HG03354 (cell line): ENCODE measurements around the gene FAM131A.
A peak's percentile ranks its signal among the peaks of the same experiment; 100 is the strongest.

ENCODE experiments used
- ATAC-seq: cut with Tn5 transposase; IDR thresholded peaks from one replicate; pipeline ENCODE4 v1.9.1; 2021; ENCODE audit warnings: mild to moderate bottlenecking; ENCODE audit not compliant: unreplicated experiment, poor library complexity, severe bottlenecking

FAM131A gene

GRCh38 chr3:184353546-184353941 is 16.1 kb downstream of the FAM131A start:
- ATAC-seq = no peak

GRCh38 chr3:184354121-184354728 is 16.8 kb downstream of the FAM131A start:
- ATAC-seq = peak; percentile 57

GRCh38 chr3:184354754-184355153 is 17.4 kb downstream of the FAM131A start:
- ATAC-seq = no peak

- no peak for ATAC-seq
Observed at GRCh38 chr3:184355261-184356040, 18.1 kb downstream of the FAM131A start.

- ATAC-seq = no peak
Observed at GRCh38 chr3:184357248-184358123, 20.1 kb downstream of the FAM131A start.

- ATAC-seq = no peak
Observed at GRCh38 chr3:184358124-184358767, 20.8 kb downstream of the FAM131A start.

- no peak for ATAC-seq
Observed at GRCh38 chr3:184358921-184359350, 21.5 kb downstream of the FAM131A start.

- no peak for ATAC-seq
Observed at GRCh38 chr3:184359610-184360009, 22.2 kb downstream of the FAM131A start.

- ATAC-seq = no peak
Observed at GRCh38 chr3:184360070-184360928, 22.9 kb downstream of the FAM131A start.

- ATAC-seq = no peak
Observed at GRCh38 chr3:184360929-184361531, 23.6 kb downstream of the FAM131A start.

- peak; percentile 33 for ATAC-seq
Observed at GRCh38 chr3:184361532-184361931, 24.1 kb downstream of the FAM131A start, which contains the start of the genes CLCN2 and POLR2H. Gene CLCN2, minus strand, starts transcription at chr3:184361605. Its CDS starts 126 bp downstream, at chr3:184361479. Gene POLR2H, plus strand, starts transcription at chr3:184361710. Its CDS starts 1,783 bp downstream, at chr3:184363493.

- ATAC-seq = peak; percentile 13
Observed at GRCh38 chr3:184361932-184362667, 24.7 kb downstream of the FAM131A start.

- peak; percentile 91 for ATAC-seq
Observed at GRCh38 chr3:184362668-184363546, 25.5 kb downstream of the FAM131A start.

- no peak for ATAC-seq
Observed at GRCh38 chr3:184366619-184367289, 29.4 kb downstream of the FAM131A start.

GRCh38 chr3:184368116-184368515 is 30.7 kb downstream of the FAM131A start:
- ATAC-seq = no peak

- no peak for ATAC-seq
Observed at GRCh38 chr3:184368586-184369183, 31.3 kb downstream of the FAM131A start.
